Esophagus mucosa (tissue), 1 donor: ENCODE results near the gene PGM2. TPM values are rescaled to one million over a fixed set of nuclear protein-coding genes. Genes with fewer than 3 reads are reported as not detected.

Experiments
- ATAC-seq: fragments of 200-7000 bp; cut with Tn5 transposase; one replicate; pipeline ENCODE4 v1.9.1; 2020
- total RNA-seq: library from RNA; stranded (reverse); gene quantifications from one replicate; pipeline ENCODE4 v1.2.4, GENCODE V29; 2023
- donor health status: DM: yes; HTN: yes; CAD: no.

PGM2 gene
- total RNA-seq, 1 donor from 2014 or later, result 114 TPM

DNA sequence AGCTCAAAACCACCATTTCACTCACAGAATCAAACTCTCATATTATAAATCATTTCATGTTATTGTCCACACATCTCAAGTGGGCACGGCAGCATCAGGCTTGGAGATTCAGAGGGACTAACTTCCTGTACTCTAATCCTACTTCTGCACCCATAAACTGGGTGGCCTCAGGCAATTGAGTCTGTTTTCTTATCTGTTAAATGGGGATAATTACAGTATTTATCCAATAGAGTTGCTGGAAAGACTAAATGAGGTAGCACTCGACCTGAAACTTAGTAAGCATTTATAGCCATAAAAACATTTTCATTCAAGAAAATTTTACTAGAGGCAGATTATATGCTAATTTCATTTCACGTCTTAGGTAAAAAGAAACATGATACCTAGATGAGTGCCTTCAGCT is 77.4 kb downstream of the PGM2 start:
- no peak for ATAC-seq

DNA sequence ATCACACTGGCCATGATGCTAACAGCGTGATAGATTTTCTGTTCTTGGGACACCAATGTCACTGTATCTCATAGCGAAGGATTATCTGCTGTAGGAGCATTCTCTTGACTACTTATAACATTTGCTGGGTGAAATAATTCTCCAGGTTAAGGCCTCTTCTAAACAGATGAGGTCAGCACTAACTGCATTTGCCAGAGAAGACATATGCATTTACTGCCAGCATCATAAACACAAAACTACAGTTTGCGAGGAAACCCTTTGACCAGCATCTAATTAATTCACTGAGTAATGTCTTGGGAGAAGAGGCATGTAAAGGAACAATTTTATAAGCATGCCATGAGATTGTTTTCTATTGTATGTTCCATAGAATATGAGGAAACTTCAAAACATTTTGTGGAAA is 78.3 kb downstream of the PGM2 start:
- no peak for ATAC-seq

DNA sequence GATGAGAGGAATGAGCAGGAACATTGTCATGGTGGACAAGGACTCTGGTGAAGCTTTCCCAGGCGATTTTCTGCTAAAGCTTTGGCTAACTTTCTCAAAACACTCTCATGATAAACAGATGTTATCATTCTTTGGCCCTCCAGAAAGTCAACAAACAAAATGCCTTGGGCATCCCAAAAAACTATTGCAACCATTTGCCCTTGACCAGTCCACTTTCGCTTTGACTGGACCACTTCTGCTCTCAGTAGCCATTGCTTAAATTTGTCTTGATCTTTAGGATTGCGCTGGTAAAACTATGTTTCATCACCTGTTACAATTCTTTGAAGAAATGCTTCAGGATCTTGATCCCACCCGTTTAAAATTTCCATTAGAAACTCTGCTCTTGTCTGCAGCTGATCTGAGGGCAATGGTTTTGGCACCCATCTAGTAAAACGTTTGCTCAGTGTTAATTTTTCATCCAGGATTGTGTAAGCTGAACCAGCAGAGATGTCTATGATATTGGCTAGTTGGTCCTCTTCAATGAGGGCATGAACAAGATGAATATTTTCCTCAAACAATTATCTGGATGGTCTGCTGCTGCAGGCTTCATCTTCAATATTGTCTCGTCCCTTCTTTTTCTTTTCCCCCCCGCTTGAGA is 79.2 kb downstream of the PGM2 start:
- no peak for ATAC-seq

DNA sequence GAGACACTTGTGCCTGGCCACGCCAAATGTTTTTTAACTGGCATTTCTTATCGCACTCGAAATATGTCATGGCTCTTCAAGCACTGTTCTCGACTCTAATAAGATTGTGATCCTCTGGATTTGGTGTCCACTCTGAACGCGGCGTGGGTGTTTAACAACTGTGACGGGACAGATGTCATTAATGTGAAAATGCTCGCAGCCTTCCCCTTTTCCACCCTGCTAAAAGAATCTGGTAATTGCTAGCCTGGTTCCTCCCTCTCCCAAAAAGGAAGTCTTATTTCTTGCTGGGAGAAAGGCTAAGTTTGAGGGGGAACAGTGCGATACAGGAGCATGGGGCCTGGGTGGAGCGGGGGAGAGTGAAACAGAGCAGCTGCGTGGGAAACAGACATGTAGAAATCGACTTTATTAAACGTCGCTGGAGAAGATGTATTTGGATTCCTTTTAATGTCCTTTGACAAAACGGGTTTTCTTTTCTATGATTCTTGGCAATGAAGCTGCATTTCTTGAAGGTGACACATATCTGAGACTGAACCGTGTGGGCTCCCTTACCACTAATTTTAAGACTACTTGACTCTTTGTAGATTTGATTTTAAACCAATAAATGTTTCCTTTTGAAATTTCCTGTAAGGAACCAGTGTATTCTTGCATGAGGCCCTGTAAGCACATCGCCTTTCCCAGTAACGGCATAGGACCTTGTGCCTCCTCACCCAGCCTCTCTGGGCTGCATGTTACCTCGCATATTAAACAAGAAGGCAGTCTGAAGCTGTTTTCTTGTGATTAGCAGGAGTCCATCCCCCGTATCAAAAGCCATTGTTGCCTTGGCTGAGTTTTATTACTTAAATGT is 82.2 kb downstream of the PGM2 start:
- no peak for ATAC-seq

DNA sequence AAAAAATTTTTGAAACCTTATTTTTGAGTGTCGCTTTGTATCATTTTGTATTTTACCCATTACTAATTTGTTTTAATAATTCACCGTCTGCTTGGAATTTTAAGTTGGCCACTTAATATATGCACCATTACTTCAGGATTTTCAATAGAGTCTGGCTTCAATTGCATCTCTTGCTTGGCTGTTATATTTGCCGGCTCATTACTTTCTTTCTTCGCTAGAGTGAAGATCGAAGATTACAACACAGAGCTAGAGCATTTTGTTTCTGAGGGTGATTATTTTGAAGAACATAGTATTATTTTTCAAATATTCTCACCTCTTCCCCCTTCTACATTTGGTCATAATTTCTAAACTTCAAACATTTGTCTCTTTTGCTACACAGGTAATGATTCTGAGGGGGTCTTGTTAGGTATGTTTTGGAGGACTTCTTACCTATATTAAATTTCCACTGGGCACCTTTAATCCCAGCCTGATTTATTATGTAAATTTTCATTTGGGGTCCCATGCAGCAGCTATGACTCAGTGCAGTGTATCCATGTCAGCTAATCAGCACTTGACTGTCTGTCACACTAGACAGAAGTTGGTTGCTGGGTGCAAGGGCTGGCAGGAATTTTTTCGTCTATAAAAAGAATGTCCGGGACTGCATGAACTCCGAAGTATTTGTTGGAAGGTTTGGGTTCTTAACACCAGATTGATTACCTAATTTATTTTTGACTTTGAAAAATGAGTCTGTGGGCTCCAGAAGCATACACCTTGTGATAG is 83.0 kb downstream of the PGM2 start:
- ATAC-seq, result no peak

DNA sequence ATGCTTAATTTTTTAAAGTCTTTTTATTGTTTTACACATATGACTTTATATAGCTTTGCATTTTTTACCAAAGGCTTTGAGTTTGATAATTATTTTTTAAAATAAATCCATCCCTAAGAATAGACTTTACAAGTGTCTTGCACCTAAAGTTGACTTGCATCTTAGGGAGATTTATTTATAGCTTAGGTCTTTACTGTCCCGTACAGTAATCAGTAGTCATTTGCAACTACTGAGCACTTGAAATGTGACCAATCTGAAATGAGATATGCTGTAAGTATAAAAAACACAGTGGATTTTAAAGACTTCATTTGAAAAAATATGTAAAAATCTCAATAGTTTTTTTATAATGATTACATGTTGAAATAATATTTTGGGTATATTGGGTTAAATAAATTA is 83.6 kb downstream of the PGM2 start:
- ATAC-seq, result no peak

Other genes starting within 250 kb of the PGM2 start
- 18.7 TPM for gene RELL1, start 140.3 kb upstream of the PGM2 start, total RNA-seq
- gene TBC1D1, start 64.4 kb downstream of the PGM2 start, total RNA-seq, result 11.4 TPM
- gene PTTG2, start 133.7 kb downstream of the PGM2 start, total RNA-seq, result 0.44 TPM